Thoracic aorta endothelial cell (primary cell): ENCODE measurements around the gene CELA3A. TPM values are rescaled to one million over a fixed set of nuclear protein-coding genes. Genes with fewer than 3 reads are reported as not detected.

ENCODE experiments used
- small RNA-seq: library from RNA; depleted of rRNA; stranded (forward); fragments of <200 nt; gene quantifications from one replicate; pipeline ENCODE3, GENCODE V24; 2012
- total RNA-seq: library from RNA; depleted of rRNA; stranded (reverse); fragments of >200 nt; gene quantifications from 2 replicates; pipeline ENCODE4 v1.2.3, GENCODE V29; 2012

CELA3A gene
- total RNA-seq: not detected in 2 replicates

GRCh38 chr1:22001409-22001808 is at the start of gene CELA3A:
TSS of gene CELA3A (plus strand) at chr1:22001657. CDS start at chr1:22001675, 18 bp downstream.

GRCh38 chr1:21976703-21977239 is 24.7 kb upstream of the CELA3A start, which contains the start of gene CELA3B:
TSS of gene CELA3B (plus strand) at chr1:21977022. CDS start at chr1:21977040, 18 bp downstream.

GRCh38 chr1:22052115-22053016 is 50.9 kb downstream of the CELA3A start, which contains the start of gene CDC42:
TSS of gene CDC42 (plus strand) at chr1:22052709. CDS start at chr1:22078479, 25,770 bp downstream.

Small RNA genes lying within 50 kb of the gene (small RNA-seq; reads per million reads assigned to genes)
- gene RN7SL186P (not detected), gene RN7SL386P (not detected), gene RNU6-1022P (not detected), gene RNU6-776P (not detected)

Other genes starting within 250 kb of the CELA3A start
- gene USP48, start 218.5 kb upstream of the CELA3A start, total RNA-seq: 141 and 177 TPM in 2 replicates
- gene LDLRAD2, start 189.4 kb upstream of the CELA3A start, total RNA-seq: 0.07 TPM in 1 of 2 replicates, not detected in the other
- gene HSPG2, start 64.3 kb upstream of the CELA3A start, total RNA-seq: 1,789 and 2,347 TPM in 2 replicates
- gene CELA3B, start 24.6 kb upstream of the CELA3A start, total RNA-seq: 0.40 TPM in 1 of 2 replicates, not detected in the other
- gene CDC42, start 51.1 kb downstream of the CELA3A start, total RNA-seq: 851 and 886 TPM in 2 replicates
- gene WNT4, start 141.4 kb downstream of the CELA3A start, total RNA-seq: 0.27 and 0.29 TPM in 2 replicates